HT-29 (cell line): ENCODE data around the gene TGM2. TPM values are rescaled to one million over a fixed set of nuclear protein-coding genes. Genes with fewer than 3 reads are reported as not detected.

Source experiments
- DNase-seq: peaks from one replicate; pipeline ENCODE4 v3.0.0-alpha.2; 2015; ENCODE audit warnings: low spot score
- total RNA-seq: library from RNA; depleted of rRNA; stranded (reverse); fragments of >200 nt; shearing (Covaris generic); gene quantifications from 2 replicates; pipeline ENCODE4 v1.2.3, GENCODE V29; 2014

The TGM2 gene
- total RNA-seq, 1 experiment from 2014 or later = 253 TPM

DNA sequence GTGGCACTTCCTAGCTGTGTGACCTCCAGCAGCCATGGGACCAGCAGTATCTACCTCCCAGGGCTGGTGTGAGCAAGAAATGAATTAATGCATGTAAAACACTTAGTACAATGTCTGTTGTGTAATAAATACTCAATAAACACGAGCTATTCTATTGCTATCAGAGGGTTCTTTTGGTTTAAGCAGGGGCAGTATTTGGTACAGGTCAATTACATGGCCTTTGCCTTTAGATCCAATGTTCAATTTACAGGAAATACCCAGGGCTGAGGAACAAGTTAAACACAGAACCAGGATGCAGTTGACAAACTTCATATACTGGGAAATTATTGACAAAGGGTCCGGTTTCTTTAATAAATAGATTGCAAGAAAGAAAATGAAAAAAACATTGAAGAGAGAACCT, 2.9 kb downstream of the TGM2 start:
- DNase-seq = no peak

DNA sequence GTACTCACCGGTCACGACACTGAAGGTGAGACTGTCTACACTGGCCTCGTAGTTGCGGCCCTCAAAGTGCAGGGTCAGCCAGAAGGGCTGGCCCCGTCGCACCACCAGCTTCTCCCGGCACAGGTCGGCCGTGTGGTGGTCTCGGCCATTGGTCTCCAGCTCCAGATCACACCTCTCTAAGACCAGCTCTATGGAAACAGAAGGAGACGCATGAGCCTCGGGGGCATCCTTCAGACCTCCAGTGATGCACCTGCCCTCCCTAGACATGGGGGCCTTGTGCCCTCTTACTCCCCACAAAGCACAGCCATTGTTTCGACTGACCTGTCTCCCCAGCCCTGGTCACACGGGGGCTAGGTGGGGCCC, 3.7 kb downstream of the TGM2 start:
- no peak for DNase-seq

DNA sequence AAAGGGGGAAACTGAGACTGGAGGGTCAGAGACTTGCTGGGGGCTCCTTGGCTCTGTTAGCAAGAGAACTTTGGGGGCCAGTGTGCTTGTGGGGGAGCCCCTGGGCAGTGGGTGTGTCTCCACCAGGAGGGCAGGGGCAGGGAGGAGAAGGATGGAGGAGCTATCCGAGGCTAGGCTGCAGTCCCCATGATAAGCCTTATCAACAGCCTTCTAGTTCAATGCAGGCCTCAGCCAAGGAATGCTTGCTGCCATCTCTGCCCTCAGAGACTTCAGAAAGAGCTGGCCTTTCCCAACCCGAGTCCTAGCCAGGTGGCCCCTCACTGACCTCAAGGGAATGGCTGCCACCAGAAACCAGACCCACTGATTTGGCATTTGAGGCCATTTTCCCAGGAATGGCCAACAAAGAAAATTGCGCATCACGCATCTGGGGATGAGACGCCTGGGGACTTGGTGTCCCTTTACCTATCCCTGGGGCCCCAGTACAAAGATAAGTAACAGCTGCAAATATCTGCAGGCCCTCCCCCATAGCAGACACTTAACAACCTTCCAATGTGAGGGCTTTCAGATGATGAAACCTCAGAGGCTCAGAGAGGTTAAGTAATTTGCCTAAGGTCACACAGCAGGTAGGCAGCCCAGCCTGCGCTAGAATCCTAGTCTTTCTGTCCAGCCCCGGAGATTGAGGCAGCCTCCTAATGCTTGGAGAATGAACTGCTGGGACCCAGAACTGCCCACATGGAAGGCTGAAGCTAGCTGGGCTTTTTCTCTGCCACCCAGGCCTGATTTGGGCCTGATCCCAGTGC, 4.9 kb downstream of the TGM2 start:
- no peak for DNase-seq

DNA sequence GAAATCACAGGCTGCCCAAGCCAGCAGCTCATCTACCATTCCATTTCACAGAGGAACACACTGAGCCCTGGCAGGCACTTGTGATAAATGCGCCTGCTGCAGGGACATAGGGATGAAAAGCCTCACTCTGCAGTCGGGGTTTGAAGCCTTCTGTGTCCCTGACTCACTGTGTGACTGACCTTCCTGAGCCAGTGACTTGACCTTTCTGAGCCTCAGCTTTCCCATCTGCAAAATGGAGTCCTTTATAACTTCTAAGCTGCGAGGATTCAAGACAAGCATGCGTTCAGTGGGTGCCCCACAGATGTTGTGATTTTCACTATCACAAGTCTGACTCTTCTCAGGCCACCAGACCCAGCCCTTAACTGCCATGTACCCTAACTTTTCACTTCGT, 5.5 kb downstream of the TGM2 start:
- no peak for DNase-seq

DNA sequence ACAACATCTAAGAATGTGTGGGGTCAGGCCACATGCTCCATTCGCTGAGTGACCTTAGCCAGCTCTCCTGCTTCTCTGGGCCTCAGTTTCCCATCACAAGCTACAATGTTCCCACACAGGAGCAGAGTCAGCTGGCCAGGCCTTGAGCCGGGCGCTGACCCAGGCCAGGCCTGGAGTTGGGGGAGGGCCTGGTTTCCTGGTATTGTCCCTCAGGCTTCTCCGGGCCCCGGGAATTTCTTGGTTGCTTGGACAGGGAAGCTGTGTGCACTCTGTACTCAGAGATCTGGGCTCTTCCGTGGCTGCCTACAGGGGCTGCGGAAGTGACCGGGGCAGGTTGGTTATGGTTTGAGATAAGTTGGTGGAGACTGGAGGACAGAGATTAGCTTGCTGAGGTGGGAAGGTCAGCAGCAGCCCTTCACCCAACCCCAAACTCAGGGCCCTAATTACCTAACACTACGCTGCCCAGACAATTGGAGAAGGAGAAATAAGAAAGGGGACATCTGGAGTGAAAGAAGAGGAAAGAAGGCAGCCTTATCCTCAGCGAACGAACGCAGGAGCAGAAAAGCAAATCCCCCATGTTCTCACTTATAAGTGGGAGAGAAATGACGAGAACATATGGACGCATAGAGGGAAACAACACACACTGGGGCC, 6.2 kb downstream of the TGM2 start:
- DNase-seq = no peak

DNA sequence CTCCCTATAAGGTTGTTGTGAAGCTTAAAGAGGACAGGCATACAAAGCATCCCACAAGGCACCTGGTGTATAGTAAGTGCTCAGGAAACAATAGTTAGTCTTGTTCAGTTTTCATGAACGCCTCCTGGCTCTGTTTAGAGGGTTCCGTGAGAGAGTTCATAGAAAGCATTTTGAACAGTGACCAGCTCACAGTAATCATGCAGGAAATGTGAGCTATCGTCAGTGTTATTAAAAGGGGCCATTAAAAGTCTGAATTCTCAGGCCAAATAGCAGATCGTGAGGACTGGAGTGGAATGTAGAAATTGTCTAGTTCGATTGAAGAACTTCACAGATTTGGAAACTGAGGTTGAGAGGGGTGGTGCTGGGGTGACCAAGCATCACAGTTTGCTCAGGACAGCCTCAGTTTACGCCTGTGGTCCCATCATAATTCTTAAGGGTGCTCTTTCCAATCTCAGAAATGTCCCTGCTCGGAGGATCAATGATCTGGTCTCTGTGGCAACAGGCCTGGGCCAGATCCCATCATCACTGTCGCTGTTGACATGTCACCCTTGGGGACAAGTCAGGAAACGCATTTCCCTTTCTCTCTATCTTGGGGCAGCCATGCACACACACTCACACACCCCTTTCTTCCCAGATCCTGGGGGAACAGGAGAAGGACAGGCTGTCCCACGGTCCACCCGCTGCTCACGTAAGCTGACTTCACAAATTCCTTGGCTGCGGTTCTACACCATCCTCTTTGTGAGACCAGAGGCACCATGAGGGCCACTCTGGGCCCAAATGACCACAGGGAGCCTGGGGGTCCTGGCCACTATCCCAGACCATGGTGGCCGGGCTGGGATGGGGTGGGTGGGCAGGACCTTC, 7.2 kb downstream of the TGM2 start:
- DNase-seq = no peak

DNA sequence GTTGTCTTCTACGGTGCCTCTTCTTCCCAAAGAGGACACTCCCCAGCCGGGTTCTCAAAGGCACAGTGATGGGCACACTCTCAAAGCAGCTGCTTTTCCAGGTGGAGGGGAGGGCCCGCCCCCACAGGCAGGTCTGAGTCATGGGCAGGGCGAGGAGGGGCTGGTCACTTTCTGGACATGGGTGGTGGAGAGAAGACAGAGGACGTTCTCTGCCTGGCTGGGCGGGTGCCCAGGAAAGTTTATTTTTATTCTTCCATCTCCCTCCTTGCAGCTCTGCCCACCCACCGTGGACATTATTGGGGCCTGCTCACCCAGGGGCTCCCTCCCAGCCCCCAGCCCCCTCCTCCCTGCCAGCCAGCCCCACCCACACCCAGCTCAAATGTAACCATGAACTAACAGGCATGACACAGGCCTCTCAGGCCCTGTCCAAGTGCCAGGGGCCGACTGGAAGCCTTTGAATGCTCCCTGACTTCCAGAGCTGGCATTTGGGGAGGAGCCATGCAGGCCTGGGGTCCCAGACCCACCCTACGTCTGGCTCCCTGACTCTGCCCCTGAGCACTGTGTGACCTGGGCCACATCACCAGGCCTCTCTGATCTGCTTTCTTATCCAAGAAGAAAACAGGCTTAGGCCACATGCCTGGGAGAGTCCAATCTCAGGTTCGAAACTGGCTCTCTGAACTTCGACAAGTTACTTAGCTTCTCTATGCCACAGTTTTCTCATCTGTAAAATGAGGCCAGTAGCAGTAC, 8.0 kb downstream of the TGM2 start:
- peak; percentile 44 for DNase-seq

DNA sequence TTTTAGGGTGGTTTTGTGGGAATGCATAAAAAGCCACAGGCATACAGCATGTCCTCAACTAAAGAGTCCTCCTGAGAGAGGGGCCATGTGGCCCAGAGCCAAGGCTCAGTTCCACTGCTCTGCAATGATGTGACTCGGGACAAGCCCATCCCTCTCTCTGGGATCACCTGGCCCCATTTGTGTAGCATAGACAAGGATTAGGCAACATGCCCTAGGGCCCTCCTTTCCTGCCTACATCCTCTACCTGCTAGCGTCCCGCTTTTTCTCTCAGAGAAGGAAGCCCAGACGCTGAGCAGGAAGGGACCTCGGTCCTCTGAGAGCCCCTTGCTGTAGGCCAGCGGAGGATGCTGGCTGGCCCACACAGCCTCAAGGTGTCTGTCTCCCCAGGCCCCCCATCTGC, 8.8 kb downstream of the TGM2 start:
- DNase-seq = no peak

DNA sequence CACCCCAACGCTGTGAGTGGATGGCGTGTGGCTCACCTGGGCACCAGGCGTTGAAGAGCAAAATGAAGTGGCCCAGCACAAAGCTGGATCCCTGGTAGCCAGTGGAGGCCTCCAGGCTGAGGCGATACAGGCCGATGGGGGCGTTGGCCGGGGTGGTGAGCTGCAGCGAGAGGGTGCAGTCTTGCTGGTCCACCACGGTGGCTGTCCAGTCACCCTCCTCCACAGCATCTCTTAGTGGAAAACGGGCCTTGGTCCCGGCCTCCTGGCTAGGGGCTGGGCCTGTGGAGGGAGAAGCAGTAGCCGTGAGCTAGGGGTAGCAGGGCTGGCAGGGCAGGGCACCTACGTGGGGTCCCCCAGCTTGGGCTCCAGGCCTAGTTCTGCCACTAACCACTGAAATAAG, 9.3 kb downstream of the TGM2 start:
- DNase-seq = no peak

DNA sequence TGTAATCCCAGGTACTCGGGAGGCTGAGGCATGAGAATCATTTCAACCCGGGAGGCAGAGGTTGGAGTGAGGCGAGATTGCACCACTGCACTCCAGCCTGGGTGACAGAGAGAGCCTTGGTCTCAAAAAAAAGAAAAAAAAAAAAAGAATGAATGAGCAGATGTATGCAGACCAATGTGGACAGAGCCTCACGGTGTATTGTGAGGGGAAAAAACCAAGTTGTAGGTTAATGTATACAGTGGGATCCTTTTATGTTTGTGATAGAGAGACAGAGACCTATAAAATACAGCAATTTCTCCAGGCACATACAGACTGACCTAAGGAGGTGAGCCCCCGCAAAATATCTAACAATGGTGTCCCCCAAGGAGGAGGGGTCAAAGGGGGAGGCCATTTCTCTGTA, 11.7 kb downstream of the TGM2 start:
- no peak for DNase-seq

DNA sequence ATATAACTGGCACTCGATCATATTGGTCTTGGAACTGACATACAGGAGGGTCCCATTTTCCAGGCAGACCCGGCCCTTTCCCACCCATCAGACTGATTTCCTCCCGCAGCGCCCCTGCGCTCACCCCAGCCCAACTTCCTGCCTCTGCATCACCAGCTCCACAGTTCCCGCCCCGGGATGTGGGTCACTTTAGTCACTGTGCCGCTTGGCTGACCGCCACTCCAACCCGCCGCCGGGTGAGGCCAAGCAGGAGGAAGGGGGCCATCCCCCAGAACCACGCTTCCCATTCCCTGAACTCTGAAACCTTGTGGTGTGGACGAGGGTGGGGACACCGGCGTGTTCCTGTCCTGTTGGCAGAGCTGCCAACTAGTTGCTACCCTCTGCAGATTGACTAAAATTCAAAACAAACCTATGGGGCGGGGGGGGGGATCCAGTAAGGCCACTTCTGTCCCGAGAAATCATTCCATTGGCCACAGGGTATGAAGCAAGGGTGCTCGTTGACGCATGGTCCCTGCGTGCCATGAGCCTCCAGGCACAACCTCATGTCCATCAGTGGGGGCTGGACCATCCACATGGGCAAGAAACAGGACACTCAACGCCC, 12.3 kb downstream of the TGM2 start:
- peak; percentile 94 for DNase-seq

DNA sequence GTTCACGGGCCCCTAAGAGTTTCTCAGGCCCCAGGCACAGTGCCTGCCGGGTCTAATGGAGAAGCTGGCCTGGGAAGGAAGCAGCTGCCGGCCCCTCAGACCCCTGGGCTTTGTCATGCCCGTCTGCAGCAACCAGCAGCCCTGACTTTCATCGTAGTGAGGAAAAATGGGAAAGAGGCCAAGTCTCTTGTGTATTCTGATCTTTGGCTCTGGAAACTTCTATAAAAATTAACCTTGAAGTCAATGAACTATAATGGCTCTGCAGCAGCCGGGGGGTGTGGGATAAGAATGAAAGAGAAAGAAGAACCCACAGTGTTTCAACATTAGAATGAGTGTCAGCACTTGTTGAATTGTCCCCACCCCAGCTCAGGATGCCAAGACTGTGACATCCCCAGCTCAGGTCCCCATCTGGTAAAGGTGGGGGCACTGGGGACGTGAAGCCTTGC, 12.9 kb downstream of the TGM2 start:
- peak; percentile 86 for DNase-seq

DNA sequence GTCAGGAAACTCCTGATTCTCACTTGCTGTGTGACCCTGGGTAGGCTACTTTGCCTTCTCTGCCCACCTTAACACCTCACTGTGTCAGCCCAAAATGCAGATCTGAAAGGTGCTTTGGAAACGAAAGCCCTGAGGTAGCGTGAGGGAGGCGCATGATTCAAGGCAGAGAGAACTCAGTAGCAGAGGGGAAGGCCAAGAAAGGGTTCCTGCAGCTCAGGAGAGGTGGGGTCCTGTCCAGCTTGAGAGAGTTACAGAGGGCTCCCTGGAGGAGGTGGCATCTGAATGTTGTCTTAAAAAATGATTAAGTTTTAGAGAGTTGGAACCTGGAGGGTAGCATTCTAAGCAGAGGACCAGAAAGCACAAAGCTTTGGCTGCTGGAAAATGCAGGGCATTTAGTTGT, 13.6 kb downstream of the TGM2 start:
- no peak for DNase-seq

DNA sequence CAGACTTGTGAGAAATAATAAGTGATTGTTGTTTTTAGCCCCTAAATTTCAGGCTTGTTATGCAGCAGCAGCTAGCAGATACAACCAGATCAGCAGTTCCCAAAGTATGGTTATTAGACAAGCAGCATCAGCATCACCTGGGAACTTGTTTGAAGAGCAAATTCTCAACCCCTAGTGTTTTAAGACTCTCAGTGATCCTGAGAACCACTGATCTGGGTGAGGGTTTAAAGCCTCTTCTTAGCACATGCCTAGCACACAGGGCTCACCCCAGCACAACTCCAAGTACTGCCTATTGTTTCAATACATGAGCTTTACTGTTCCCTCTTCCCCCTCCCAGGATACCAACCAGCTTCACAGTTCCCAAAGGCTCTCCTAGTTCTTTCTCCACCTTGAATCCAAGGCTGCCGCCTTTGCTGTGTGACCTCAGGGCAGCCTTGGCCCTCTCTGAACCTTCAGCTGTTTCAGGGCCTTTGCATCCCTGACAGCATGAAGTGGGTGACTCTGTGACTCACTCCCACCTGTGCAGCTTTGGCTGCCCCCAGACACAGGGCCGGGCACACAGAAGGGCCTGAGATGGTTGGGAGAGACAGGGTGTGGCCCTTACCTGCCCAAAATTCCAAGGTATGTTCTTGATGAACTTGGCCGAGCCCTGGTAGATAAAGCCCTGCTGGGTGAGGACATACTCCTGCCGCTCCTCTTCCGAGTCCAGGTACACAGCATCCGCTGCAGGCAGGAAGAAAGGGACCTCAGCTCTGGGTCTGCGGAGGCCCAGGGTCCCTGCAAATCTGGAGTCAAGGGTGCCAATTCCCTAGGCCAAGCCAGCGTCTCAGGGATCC, 14.5 kb downstream of the TGM2 start:
- DNase-seq = no peak

DNA sequence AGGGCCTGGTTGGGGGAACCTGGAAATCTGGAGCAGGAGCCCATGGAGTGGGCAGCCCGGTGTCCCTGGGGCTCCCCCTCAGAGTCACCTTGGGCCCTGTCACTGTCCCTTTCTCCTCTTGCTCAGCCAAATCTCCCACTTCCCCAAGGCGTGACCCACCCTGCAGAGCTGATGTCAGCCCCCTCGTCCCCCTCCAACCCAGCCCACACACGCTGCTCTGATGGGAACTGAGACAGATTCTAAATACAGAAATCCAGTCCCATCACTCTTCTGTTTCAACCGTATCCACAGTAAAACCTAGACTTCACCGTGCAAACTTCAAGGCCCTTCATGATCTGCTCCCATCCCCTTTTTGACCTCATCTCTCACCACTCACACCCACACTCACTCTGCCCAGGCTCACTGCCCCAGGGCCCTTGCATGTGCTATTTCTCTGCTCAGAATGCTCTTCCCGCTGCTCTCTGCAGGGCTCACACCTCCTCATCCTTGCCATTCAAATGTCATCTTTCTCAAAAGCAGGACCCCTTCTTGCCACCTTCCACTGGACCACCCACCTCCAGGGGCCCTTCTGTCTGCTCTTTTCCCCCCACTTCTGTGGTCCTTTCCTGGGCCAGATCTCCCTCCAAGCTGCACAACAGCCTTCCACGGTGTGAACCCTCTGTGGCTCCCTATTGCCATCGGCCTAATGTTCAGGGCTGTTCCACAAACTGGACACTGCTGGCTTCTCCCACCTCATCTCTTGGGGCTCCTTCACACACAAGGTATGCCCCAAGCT, 16.6 kb downstream of the TGM2 start:
- no peak for DNase-seq

DNA sequence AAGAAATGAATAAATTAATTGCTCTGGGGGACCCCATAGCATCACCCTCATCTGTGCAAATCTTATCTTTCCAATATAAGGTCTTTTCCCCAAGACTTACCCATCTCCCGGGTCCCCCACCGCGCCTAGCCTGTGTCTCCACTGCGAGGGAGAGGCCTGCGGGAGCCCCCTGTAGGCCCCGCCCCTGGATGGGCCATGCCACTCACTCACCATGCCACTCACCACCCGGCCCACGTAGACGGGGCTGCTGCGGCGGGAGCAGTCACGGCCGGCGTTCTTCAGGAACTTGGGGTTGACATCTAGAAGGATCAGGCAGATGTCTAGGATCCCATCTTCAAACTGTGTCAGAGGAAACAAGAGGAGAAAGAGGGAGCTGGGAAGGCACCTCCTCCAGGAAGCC, 17.3 kb downstream of the TGM2 start:
- DNase-seq = no peak

DNA sequence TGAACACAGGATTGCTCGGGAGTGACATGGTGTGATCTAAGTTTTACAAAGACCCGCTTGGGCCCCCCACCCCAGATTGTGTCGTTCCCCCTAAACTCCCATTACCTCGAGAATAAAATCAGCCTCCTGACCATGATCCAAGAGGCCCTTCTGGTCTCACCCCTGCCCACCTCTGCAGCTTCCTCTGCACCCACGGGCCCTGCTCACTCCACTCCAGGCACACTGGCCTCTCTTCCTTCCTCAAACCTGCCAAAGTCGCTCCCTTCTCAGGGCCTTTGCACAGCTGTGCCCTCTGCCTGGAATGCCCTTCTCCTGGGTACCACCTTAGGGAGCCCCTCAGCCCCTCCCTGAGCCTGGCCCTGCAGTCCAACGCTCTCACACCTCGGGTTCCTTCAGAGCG, 17.9 kb downstream of the TGM2 start:
- DNase-seq = no peak

DNA sequence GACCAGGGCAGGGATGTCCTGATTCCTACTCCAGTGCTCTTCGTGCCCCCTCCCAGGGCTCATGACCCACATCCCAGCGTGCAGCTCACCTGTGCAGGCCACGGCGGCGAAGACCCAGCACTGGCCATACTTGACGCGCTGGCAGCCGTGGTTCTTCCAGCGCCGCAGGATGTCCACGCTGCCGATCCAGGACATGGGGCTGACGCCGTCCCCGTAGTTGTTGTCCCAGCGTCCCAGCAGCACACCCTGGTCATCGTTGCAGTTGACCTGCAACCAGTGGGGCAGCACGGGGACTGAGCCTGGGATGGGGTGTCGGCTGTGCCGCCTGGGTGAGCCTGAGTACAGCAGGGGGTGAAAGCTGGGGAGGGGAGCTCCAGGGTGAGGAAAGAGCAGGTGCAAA, 18.4 kb downstream of the TGM2 start:
- no peak for DNase-seq

DNA sequence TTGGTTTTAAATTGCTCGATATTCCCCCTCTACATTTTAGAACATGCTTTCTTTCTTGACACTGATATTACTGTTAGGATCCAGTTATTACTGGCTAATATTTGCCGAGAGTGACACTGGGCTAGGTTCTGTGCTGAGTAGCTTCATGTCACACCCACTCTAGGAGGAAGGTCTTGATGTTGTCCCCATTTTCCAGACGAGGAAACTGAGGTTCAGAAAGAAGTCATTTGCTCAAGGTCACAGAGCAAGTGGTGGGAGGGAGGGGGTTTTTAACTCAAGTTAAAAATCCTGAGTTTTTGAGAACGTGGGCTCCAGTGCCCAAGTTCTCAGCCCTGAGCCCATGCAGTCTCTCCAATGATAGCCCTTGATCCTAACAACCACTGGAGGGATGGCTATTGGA, 18.9 kb downstream of the TGM2 start:
- no peak for DNase-seq

DNA sequence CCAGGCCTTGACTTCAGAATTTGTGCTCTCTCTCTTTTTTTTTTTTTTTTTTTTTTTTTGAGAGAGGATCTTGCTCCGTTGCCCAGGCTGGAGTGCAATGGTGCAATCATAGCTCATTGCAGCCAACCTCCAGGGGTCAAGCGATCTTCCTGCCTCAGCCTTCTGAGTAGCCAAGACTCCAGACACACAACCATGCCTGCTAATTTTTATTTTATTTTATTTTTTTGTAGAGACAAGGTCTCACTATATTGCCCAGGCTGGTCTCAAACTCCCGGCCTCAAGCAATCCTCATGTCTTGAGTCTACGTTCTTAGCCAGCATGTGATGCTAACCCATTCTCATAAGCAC, 19.4 kb downstream of the TGM2 start:
- no peak for DNase-seq
